Effector CD8-positive, alpha-beta T cell (primary cell): ENCODE data around the gene PIP.
"Not testable (repeated sequence)": the region's sequence is repeated elsewhere in the genome, so short reads cannot be mapped to it uniquely, and the experiment has no call there.

Source experiments
- DNase-seq: peaks from one replicate; lab custom pipeline; 2025; lab: John Stamatoyannopoulos, UW
- total RNA-seq, 4 experiments: gene quantifications; one replicate each; lab custom pipeline; 2026; lab: John Stamatoyannopoulos, UW

The PIP gene
- 0 reads per million in 4 experiments for total RNA-seq

GRCh38 chr7:143131781-143132180 lies at the start of gene PIP:
Gene PIP, plus strand, starts transcription at chr7:143132077. Its CDS starts 40 bp downstream, at chr7:143132117.
- no peak for DNase-seq

- no peak for DNase-seq
Measured at GRCh38 chr7:143085109-143085508, 46.8 kb upstream of the PIP start.

- DNase-seq, result not testable (repeated sequence)
Measured at GRCh38 chr7:143085610-143086009, 46.3 kb upstream of the PIP start.

- not testable (repeated sequence) for DNase-seq
Measured at GRCh38 chr7:143088549-143089231, 43.2 kb upstream of the PIP start.

GRCh38 chr7:143096146-143096545 lies 35.7 kb upstream of the PIP start:
- no peak for DNase-seq

GRCh38 chr7:143099579-143099978 lies 32.3 kb upstream of the PIP start:
- not testable (repeated sequence) for DNase-seq

GRCh38 chr7:143104759-143105158 lies 27.1 kb upstream of the PIP start:
- DNase-seq, result no peak

GRCh38 chr7:143108019-143108418 lies 23.9 kb upstream of the PIP start:
- DNase-seq, result not testable (repeated sequence)

GRCh38 chr7:143117395-143117794 lies 14.5 kb upstream of the PIP start:
- no peak for DNase-seq

- no peak for DNase-seq
Measured at GRCh38 chr7:143120691-143121405, 11.0 kb upstream of the PIP start.

GRCh38 chr7:143123326-143123725 lies 8.6 kb upstream of the PIP start:
- not testable (repeated sequence) for DNase-seq

GRCh38 chr7:143126146-143126545 lies 5.7 kb upstream of the PIP start:
- no peak for DNase-seq

- no peak for DNase-seq
Measured at GRCh38 chr7:143129051-143129450, 2.8 kb upstream of the PIP start.

- DNase-seq, result no peak
Measured at GRCh38 chr7:143129477-143129876, 2.4 kb upstream of the PIP start.

- no peak for DNase-seq
Measured at GRCh38 chr7:143130541-143130940, 1.3 kb upstream of the PIP start.

- no peak for DNase-seq
Measured at GRCh38 chr7:143147070-143147469, 15.2 kb downstream of the PIP start.

- no peak for DNase-seq
Measured at GRCh38 chr7:143148050-143148449, 16.2 kb downstream of the PIP start.

- DNase-seq, result no peak
Measured at GRCh38 chr7:143148651-143149050, 16.8 kb downstream of the PIP start.

GRCh38 chr7:143150696-143151095 lies 18.8 kb downstream of the PIP start:
- DNase-seq, result not testable (repeated sequence)

GRCh38 chr7:143158617-143159016 lies 26.7 kb downstream of the PIP start:
- not testable (repeated sequence) for DNase-seq

GRCh38 chr7:143171697-143172096 lies 39.8 kb downstream of the PIP start:
- no peak for DNase-seq

- DNase-seq, result no peak
Measured at GRCh38 chr7:143172354-143172753, 40.5 kb downstream of the PIP start.

GRCh38 chr7:143176128-143176527 lies 44.3 kb downstream of the PIP start:
- DNase-seq, result no peak
